ENCODE measurements around the gene METAP1D. TPM values are rescaled to one million over a fixed set of nuclear protein-coding genes. Genes with fewer than 3 reads are reported as not detected.

METAP1D gene
- total and polyA plus RNA-seq, 2 donors from 2014 or later: 4.0 to 6.2 TPM

DNA sequence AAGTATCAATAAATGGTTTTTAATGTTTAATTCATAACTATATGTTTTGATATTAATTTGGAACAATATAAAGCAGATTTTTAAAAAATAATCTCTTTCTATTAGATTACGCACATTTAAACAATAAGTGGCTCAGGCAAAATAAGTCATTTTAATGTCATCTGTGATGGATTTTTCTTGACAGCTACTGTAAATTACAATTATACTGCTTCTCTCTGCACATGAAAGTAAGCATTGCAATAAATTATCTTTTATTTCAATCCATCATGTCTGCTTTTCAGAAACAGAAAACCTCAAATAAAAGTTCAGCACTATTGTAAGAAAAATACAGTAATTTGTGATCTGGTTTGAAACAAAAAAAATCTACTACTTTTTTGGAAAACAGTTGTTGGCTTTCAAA is 74.5 kb downstream of the METAP1D start:
- H3K27me3 ChIP-seq (ENCODE audit: control insufficient read depth, insufficient read depth, low read length): peaks cover 17% of the 10 kb centered on the region
- no peaks in the 10 kb centered on the region for H3K36me3 ChIP-seq (ENCODE audit: control insufficient read depth in 2 of 3, insufficient read depth in 3 of 3, low read length in 3 of 3)
- H3K27ac ChIP-seq (ENCODE audit: low read depth in 2 of 2, low read length in 2 of 2): no peak overlapping the region
- no peak overlapping the region for H3K4me3 ChIP-seq (ENCODE audit: low read length in 3 of 3)
- H3K4me1 ChIP-seq (ENCODE audit: control insufficient read depth in 2 of 3, insufficient read depth in 2 of 3, low read depth in 1 of 3, low read length in 3 of 3): no peaks in the 10 kb centered on the region
- intact Hi-C loops (cut with DNase I): no loop called here
- TF ChIP-seq, protein P1, sequence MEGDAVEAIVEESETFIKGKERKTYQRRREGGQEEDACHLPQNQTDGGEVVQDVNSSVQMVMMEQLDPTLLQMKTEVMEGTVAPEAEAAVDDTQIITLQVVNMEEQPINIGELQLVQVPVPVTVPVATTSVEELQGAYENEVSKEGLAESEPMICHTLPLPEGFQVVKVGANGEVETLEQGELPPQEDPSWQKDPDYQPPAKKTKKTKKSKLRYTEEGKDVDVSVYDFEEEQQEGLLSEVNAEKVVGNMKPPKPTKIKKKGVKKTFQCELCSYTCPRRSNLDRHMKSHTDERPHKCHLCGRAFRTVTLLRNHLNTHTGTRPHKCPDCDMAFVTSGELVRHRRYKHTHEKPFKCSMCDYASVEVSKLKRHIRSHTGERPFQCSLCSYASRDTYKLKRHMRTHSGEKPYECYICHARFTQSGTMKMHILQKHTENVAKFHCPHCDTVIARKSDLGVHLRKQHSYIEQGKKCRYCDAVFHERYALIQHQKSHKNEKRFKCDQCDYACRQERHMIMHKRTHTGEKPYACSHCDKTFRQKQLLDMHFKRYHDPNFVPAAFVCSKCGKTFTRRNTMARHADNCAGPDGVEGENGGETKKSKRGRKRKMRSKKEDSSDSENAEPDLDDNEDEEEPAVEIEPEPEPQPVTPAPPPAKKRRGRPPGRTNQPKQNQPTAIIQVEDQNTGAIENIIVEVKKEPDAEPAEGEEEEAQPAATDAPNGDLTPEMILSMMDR (IDR thresholded peaks at IDR 0.05; ENCODE audit: borderline replicate concordance, extremely low read depth, insufficient read depth): no peak
- no peak overlapping the region for H3K9ac ChIP-seq (ENCODE audit: low read length in 3 of 3)
- H3K9me3 ChIP-seq (ENCODE audit: control insufficient read depth in 2 of 3, insufficient read depth in 1 of 3, low read length in 3 of 3): no peaks in the 10 kb centered on the region
- FAIRE-seq (no peak), DNase-seq (no peak)

DNA sequence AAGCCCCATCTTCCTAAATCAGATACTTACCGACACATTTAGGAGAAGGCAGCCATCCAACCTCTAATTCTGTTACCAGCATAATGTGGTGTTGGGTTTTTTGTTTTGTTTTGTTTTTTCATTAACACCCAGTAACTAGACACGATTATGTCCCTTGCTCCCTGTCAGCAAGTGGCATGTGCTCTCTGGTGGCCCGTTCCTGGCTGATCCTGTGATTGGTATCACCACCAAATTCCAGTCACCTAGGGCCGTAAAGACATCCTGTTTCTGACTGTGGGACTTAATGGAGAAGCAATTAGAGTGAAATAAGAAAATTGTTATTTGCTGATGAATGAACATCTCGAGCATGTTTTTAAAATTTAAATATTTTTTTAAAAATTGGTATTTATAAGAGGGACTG is 79.7 kb downstream of the METAP1D start:
- Histone ChIP-seq H3K9me3 (ENCODE audit: control insufficient read depth in 2 of 3, insufficient read depth in 1 of 3, low read length in 3 of 3) (peaks cover 0 to 4% (median 0%) of the 10 kb centered on the region in 3 donors), H3K9ac (ENCODE audit: low read length in 3 of 3) (no peak overlapping the region), H3K4me1 (ENCODE audit: control insufficient read depth in 2 of 3, insufficient read depth in 2 of 3, low read depth in 1 of 3, low read length in 3 of 3) (peaks cover 0 to 7% (median 0%) of the 10 kb centered on the region in 3 donors), H3K36me3 (ENCODE audit: control insufficient read depth in 2 of 3, insufficient read depth in 3 of 3, low read length in 3 of 3) (no peaks in the 10 kb centered on the region), H3K27me3 (ENCODE audit: control insufficient read depth, insufficient read depth, low read length) (peaks cover 68% of the 10 kb centered on the region), H3K27ac (ENCODE audit: low read depth in 2 of 2, low read length in 2 of 2) (no peak overlapping the region), H3K4me3 (ENCODE audit: low read length in 3 of 3) (no peak overlapping the region)
- intact Hi-C loops (cut with DNase I): no loop called here
- TF ChIP-seq, protein P1 (IDR thresholded peaks at IDR 0.05; ENCODE audit: borderline replicate concordance, extremely low read depth, insufficient read depth): no peak
- FAIRE-seq: no peak
- DNase-seq: peak in 1 of 5 donors; percentile 24

DNA sequence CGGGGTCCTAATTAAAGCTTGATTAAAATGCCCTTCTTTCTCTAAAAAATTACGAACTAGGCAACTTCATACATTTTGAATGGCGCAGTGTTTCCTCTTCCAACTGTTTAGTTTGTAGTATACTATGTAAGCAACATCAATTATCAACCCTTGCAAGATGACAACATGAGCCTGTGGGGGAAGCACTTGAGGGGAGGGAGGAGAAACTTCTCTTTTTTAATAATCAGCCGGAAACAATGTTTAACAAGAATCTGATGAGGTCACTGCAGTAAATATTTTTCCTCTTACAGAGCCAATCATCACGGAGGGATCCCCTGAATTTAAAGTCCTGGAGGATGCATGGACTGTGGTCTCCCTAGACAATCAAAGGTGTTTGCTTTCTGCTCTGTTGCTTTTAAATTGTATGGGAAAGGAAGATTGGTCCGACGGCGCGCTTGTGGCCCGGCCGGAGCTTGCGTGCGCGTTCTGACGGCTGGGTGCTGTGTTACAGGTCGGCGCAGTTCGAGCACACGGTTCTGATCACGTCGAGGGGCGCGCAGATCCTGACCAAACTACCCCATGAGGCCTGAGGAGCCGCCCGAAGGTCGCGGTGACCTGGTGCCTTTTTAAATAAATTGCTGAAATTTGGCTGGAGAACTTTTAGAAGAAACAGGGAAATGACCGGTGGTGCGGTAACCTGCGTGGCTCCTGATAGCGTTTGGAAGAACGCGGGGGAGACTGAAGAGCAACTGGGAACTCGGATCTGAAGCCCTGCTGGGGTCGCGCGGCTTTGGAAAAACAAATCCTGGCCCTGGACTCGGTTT is 80.3 kb downstream of the METAP1D start:
- Histone ChIP-seq H3K4me1 (ENCODE audit: control insufficient read depth in 2 of 3, insufficient read depth in 2 of 3, low read depth in 1 of 3, low read length in 3 of 3) (peaks cover 0 to 13% (median 0%) of the 10 kb centered on the region in 3 donors), H3K9me3 (ENCODE audit: control insufficient read depth in 2 of 3, insufficient read depth in 1 of 3, low read length in 3 of 3) (peaks cover 0 to 4% (median 0%) of the 10 kb centered on the region in 3 donors), H3K27me3 (ENCODE audit: control insufficient read depth, insufficient read depth, low read length) (peaks cover 70% of the 10 kb centered on the region), H3K9ac (ENCODE audit: low read length in 3 of 3) (no peak overlapping the region), H3K36me3 (ENCODE audit: control insufficient read depth in 2 of 3, insufficient read depth in 3 of 3, low read length in 3 of 3) (no peaks in the 10 kb centered on the region), H3K27ac (ENCODE audit: low read depth in 2 of 2, low read length in 2 of 2) (no peak overlapping the region), H3K4me3 (ENCODE audit: low read length in 3 of 3) (no peak overlapping the region)
- TF ChIP-seq, protein P1 (IDR thresholded peaks at IDR 0.05; ENCODE audit: borderline replicate concordance, extremely low read depth, insufficient read depth): no peak
- intact Hi-C loops (cut with DNase I): no loop called here
- FAIRE-seq: no peak
- DNase-seq: peak in 3 of 5 donors; percentile 18 to 50 (median 28)
